ENCODE data around the gene GPX8. TPM values are rescaled to one million over a fixed set of nuclear protein-coding genes. Genes with fewer than 3 reads are reported as not detected.

The GPX8 gene
- total RNA-seq, 4 donors from 2014 or later: 9.2 to 32.7 (median 11.5) TPM

- TF ChIP-seq POLR2AphosphoS5 (IDR thresholded peaks at IDR 0.05) (no peak), EP300 (IDR thresholded peaks at IDR 0.05) (no peak), POLR2A (IDR thresholded peaks at IDR 0.05) (no peak), CTCF (IDR thresholded peaks at IDR 0.05) (no peak)
- Histone ChIP-seq H3K36me3 (no peaks in the 10 kb centered on the region), H3K9me3 (no peaks in the 10 kb centered on the region), H3K27ac (no peak overlapping the region), H3K27me3 (peaks cover 20% of the 10 kb centered on the region), H3K4me1 (no peaks in the 10 kb centered on the region), H3K4me3 (no peak overlapping the region)
- no peak for ATAC-seq
- WGBS, 2 donors (ENCODE audit: low coverage in 1 of 2): 35 to 42% methylated on average over 2 to 4 of the region's 4 CpGs
Observed at GRCh38 chr5:55143624-55144023, 16.3 kb upstream of the GPX8 start.

GRCh38 chr5:55146080-55146479, 13.9 kb upstream of the GPX8 start:
- H3K4me1 ChIP-seq: no peaks in the 10 kb centered on the region
- H3K9me3 ChIP-seq: no peaks in the 10 kb centered on the region
- H3K36me3 ChIP-seq: no peaks in the 10 kb centered on the region
- H3K27ac ChIP-seq: no peak overlapping the region
- TF ChIP-seq POLR2AphosphoS5 (IDR thresholded peaks at IDR 0.05) (no peak), POLR2A (IDR thresholded peaks at IDR 0.05) (no peak), CTCF (IDR thresholded peaks at IDR 0.05) (no peak), EP300 (IDR thresholded peaks at IDR 0.05) (no peak)
- ATAC-seq: no peak
- H3K4me3 ChIP-seq: no peak overlapping the region
- peaks cover 23% of the 10 kb centered on the region for H3K27me3 ChIP-seq
- WGBS, 2 donors (ENCODE audit: low coverage in 1 of 2): 76 to 77% methylated on average over 8 of the region's 8 CpGs

GRCh38 chr5:55146543-55147151, 13.3 kb upstream of the GPX8 start:
- no peaks in the 10 kb centered on the region for H3K36me3 ChIP-seq
- H3K27ac ChIP-seq: no peak overlapping the region
- peak; percentile 79 for ATAC-seq
- no peaks in the 10 kb centered on the region for H3K4me1 ChIP-seq
- WGBS, 2 donors (ENCODE audit: low coverage in 1 of 2): 4 to 5% methylated on average over 5 to 8 of the region's 11 CpGs
- no peaks in the 10 kb centered on the region for H3K9me3 ChIP-seq
- no peak overlapping the region for H3K4me3 ChIP-seq
- TF ChIP-seq EP300 (IDR thresholded peaks at IDR 0.05) (no peak), POLR2AphosphoS5 (IDR thresholded peaks at IDR 0.05) (no peak), CTCF (IDR thresholded peaks at IDR 0.05) (peak; percentile 64 to 92 (median 78))
- peaks cover 23% of the 10 kb centered on the region for H3K27me3 ChIP-seq

DNA sequence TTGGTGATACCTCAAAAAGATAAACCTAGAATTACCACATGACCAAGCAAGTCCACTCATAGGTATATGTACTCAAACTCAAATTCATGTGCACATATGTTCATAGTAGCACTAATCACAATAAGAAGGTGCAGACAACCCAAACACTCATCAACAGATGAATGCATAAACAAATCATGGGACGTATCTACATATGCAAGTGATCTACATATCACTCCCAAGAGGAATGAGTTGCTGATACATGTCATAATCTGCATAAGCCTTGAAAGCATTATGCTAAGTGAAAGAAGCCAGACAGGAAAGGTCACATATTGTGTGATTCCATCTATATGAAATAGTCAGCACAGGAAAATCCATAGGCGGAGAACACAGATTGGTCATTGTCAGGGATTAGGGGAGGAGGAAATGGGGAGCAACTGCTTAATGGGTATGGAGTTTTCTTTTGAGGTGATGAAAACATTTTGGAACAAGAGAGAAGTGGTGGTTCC, 10.6 kb upstream of the GPX8 start:
- Histone ChIP-seq H3K4me3 (no peak overlapping the region), H3K27ac (no peak overlapping the region), H3K9me3 (no peaks in the 10 kb centered on the region), H3K36me3 (no peaks in the 10 kb centered on the region), H3K27me3 (peaks cover 37% of the 10 kb centered on the region), H3K4me1 (no peaks in the 10 kb centered on the region)
- TF ChIP-seq POLR2A (IDR thresholded peaks at IDR 0.05): no peak
- no peak for TF ChIP-seq EP300 (IDR thresholded peaks at IDR 0.05)
- no peak for TF ChIP-seq POLR2AphosphoS5 (IDR thresholded peaks at IDR 0.05)
- no peak for TF ChIP-seq CTCF (IDR thresholded peaks at IDR 0.05)
- 40 to 59% methylated on average over 2 of the region's 2 CpGs for WGBS, 2 donors (ENCODE audit: low coverage in 1 of 2)
- ATAC-seq: no peak

Data from gastroesophageal sphincter (tissue), 4 donors.